HG03060 (cell line): Measurements from ENCODE around the gene ILKAP.

Experiments used
- ATAC-seq: cut with Tn5 transposase; IDR thresholded peaks from one replicate; pipeline ENCODE4 v1.9.1; 2021; ENCODE audit warnings: low read depth, moderate number of reproducible peaks; ENCODE audit not compliant: unreplicated experiment

ILKAP gene, protein sequence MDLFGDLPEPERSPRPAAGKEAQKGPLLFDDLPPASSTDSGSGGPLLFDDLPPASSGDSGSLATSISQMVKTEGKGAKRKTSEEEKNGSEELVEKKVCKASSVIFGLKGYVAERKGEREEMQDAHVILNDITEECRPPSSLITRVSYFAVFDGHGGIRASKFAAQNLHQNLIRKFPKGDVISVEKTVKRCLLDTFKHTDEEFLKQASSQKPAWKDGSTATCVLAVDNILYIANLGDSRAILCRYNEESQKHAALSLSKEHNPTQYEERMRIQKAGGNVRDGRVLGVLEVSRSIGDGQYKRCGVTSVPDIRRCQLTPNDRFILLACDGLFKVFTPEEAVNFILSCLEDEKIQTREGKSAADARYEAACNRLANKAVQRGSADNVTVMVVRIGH

GRCh38 chr2:238203094-238203972 lies at the start of gene ILKAP:
ILKAP (minus strand) TSS chr2:238203695; CDS start chr2:238203553, 142 bp downstream.
- ATAC-seq, result peak; percentile 57

GRCh38 chr2:238252766-238253630 lies 49.5 kb upstream of the ILKAP start:
- ATAC-seq, result no peak

- no peak for ATAC-seq
These were observed 48.5 kb upstream of the ILKAP start for GRCh38 chr2:238251986-238252385.

DNA sequence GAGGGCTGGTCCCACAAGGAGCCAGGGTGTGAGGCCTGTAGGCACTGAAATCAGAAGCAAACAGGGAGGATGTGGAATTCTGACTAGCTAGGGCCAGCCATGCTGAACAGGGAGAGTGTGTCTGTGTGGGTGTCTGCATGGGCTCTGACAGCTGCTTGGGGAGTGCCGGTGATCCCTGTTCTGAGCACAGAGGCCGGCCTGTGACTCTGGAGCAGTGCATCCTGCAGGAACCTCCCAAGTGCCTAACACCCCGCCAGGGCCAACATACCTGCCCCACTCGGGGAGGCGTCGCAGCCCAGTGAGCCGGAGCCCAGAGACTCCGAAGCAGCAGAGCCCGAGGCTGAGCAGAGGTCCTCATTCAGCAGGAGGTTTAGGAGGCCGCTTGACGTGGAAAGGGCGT lies 47.8 kb upstream of the ILKAP start:
- no peak for ATAC-seq

GRCh38 chr2:238250896-238251295 lies 47.4 kb upstream of the ILKAP start:
- ATAC-seq, result no peak

- no peak for ATAC-seq
These were observed 44.5 kb upstream of the ILKAP start for GRCh38 chr2:238247841-238248453.

- no peak for ATAC-seq
These were observed 43.7 kb upstream of the ILKAP start for GRCh38 chr2:238247002-238247822.

DNA sequence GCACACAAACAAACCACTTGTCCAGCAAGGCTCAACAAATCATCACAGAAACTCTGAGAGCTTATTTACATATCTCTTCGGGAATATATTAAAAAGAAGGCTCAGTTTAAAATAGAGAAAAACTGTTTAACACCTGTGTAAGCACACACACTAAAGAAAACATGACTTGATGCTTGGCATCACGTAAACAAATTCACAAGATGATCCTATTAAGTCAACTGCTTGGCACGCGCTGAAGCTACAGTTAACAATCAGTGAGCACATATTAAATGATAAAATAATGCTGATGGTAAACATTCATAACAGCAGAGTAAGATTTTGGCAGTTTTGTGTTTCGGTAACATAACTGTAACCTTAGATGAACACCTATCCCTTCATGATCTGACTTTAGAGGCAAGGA lies 40.7 kb upstream of the ILKAP start:
- ATAC-seq, result no peak

DNA sequence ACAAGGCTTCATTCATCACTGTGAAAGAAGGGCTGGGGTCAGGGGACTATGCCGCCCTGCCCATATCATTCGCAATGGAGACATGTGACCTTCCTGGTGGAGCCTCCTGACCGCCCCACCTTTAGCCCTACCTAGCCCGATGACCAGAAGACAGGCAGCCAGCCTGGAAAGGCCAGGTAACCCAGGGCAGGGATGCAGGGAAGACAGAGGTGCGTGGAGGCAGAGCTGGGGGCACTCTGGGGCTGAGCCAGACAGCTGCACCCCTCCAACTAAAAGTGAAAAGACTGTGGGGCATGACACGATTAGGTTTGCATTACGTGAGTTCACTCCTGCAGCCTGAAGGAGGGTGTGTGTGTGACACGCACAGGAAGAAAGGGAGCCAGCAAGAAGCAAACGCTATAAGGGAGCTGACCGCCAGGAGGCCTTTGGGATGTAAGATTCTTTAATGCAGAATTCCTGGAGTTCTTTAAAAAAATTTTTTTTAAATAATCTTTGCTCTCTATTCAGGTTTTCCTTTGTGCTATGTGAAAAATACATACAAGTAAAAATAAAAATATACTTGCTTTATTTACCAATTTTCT lies 40.1 kb upstream of the ILKAP start:
- no peak for ATAC-seq

- no peak for ATAC-seq
These were observed 39.4 kb upstream of the ILKAP start for GRCh38 chr2:238242731-238243495.

DNA sequence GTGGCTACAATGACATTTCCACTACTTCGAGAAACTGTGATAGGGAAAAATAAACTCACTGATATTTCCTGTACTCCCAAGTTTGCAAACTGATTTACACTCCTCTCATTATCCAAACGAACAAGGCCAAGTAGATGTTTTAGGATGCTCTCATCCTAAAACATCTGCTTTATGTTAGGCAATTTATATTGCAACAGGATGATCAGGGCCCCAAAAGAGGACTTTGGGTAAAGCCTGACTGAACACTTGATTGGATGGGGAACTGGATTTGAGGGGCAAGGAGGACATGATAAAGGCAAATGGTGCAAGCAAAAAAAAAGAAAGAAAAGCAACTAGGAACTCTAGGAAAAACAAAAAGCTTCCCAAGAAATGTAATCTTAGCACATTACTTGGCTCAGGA lies 38.5 kb upstream of the ILKAP start:
- ATAC-seq, result no peak

DNA sequence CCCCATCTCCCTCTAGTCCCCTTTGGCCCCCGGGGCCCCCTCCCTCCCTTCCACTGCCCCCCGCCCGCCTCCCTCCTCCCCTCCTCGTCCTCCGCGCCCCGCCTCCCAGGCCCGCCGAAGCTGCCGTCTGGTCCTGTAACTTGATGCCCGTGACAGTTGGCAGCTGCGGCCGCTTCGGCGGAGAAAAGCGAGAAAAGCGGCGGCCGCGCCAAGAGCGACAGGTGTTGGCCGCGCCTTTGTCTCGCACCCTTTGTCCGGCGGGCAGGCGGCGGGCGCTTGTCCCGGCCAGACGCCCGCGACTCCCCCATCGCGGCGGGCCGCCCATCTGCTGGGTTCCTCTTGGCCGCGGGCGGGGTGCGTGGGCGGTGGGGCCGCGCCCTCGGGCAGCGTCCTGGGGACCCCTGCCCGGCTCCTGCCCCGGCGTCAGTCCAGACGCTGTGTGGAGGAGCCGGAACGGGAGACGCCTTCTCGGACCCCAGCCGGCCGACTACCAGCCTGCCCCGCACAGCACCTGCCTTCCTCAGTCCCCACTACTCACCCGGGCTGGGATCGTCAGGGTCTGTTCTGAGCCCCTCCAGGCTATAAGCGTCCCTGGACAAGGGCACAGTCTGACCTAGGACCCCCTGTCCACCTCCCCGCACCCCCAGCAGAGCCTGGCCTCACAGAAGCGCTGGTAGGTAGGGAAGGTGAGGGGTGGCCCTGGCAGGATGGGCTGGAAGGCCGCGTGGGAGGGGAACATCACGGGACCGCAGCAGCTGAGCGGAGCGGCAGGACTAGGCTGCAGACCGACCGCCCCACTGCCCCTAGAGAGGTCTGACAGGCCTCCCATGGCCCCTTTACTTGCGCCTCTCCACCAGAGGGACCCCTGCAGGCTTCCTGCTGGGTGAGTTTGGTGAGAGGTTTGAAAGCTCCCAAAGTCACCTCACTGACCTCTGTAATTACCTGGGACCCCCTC lies 37.5 kb upstream of the ILKAP start:
- ATAC-seq, result no peak

DNA sequence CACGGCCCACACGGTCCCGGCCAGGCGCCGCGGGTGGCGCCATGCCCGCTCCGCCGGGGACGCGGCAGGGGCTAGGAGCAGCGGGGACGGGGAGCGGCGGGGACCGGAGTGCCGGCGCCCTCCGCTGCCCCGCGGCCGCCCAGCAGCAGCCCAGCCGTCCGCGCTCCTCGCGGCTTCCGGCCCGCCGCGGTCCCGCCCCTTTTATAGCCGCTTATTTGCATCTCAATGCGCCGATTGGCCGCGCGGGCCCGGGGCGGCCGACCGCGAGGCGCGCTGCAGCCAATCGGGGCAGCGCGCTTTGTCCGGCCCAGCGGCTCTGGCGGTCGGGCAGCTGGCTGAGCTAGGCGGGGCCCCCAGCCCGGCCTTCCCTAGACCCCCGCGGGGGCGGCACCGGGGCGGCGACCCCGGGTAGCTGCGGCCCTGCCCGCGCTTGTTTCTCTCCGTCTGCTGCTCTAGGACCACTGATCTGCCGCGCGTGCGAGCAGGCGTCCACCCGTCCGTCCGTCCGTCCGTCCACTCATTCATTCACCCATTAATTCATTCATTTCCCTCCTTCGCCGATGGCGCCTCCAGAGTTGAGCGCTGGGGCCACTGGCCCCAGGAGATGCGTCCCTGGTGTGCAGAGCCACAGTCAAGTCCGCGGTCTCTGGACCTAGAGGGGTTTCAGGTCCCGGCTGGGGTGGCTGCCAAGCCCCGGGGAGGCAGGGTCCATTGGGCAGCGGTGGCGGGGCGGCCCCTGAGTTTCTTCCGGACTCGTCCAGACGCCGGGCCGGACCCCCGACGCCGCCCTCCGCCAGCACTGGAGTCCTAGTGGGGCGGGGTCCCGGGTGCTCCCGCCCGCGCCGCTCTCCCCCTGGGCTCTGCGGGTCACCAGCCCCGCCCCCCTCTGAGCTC lies 36.6 kb upstream of the ILKAP start, which contains the start of gene HES6:
HES6 (minus strand) TSS at position 176 of the 894 bp plus-strand sequence; CDS start at position 43, 133 bp downstream.
- ATAC-seq, result no peak

GRCh38 chr2:238239543-238239862 lies 36.0 kb upstream of the ILKAP start:
- no peak for ATAC-seq

DNA sequence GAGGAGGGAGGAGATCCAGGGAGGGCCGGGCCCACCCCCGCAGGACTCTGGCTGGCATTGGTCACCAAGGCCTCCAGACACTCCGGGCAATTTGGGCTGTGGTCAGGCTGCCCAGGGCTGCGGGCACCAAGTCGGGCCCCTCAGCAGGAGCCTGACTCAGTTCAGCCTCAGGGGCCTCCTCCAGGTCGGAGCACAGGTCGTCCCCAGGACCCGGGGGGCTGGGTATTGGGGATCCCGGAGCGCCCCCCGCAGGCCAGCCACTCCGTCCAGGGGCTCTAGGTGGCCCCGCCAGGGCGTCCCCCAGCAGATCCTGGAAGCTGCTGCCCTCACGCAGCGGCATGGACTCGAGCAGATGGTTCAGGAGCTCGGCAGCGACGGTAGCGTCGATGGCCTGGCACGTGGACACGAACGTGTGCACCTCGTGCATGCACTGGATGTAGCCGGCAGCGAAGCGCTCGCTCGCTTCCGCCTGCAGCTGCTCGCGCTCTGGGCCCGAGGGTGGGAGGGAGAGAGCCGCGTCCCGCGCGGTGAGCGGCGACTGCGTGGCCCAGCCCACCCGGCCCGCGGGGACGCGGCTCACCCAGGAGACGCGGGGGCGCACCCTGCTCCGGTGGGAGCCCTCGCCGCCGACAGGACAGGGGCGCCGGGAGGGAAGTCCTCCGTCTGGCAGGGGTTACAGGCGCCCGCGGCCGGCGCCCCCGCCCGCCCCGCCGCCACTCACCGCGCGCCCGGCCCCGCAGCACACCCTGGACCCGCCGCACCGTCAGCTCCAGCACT lies 35.5 kb upstream of the ILKAP start:
- ATAC-seq, result no peak
